Endothelial cell of umbilical vein (primary cell): Measurements from ENCODE around the gene SDF4.
"Not testable (repeated sequence)": the region's sequence is repeated elsewhere in the genome, so short reads cannot be mapped to it uniquely, and the experiment has no call there.

Source experiments
- CTCF ChIP-seq, 2 donors: IDR thresholded peaks; 1 replicate in 1 of 2; 2 replicates in 1 of 2; pipeline ENCODE4 v1.5.1; 2011; ENCODE audit warnings: low read length in 2 of 2, mild to moderate bottlenecking in 2 of 2, moderate library complexity in 2 of 2, control low read depth in 1 of 2, inconsistent platforms in 1 of 2, low read depth in 1 of 2; ENCODE audit not compliant: insufficient read depth in 1 of 2; ENCODE audit errors: extremely low read depth in 1 of 2
- MAX ChIP-seq: IDR thresholded peaks from 2 replicates; pipeline ENCODE4 v1.6.1; 2011; ENCODE audit not compliant: insufficient read depth, insufficient read length
- POLR2A ChIP-seq: IDR thresholded peaks from 2 replicates; pipeline ENCODE4 v1.6.1; 2012; ENCODE audit warnings: low read depth, mild to moderate bottlenecking, control low read depth, low read length

- TF ChIP-seq MAX; POLR2A; CTCF (IDR thresholded peaks at IDR 0.05; ENCODE audit: extremely low read depth in 1 of 2, insufficient read depth in 1 of 2, low read depth in 1 of 2, low read length in 2 of 2): not testable (repeated sequence)
Measured at GRCh38 chr1:1248009-1248913, 16.5 kb upstream of the SDF4 start.
